B cell (primary cell): Measurements from ENCODE around the gene SLC25A2. TPM values are rescaled to one million over a fixed set of nuclear protein-coding genes. Genes with fewer than 3 reads are reported as not detected.

Source experiments
- ATAC-seq: fragments of 200-7000 bp; cut with Tn5 transposase; one replicate; pipeline ENCODE4 v1.10.0; 2021; ENCODE audit warnings: low read depth, mild to moderate bottlenecking, moderate number of reproducible peaks, moderate library complexity
- CTCF ChIA-PET: fragments of 350-600 bp; sonication (Branson Sonifier 250); formaldehyde crosslinking; loops from one replicate; lab custom pipeline; 2021; ENCODE audit warnings: antibody characterized with exemption, inconsistent platforms; lab: Charles Lee
- POLR2A ChIA-PET: fragments of 350-600 bp; sonication (Branson Sonifier 250); formaldehyde crosslinking; loops from one replicate; lab custom pipeline; 2021; ENCODE audit warnings: antibody characterized with exemption; lab: Charles Lee
- DNase-seq: peaks from one replicate; pipeline ENCODE4 v3.0.0; 2013
- H2AFZ ChIP-seq: 2 replicates; pipeline ENCODE4 v1.6.1; 2012; ENCODE audit warnings: mild to moderate bottlenecking, low read depth, low read length; ENCODE audit not compliant: insufficient read depth, poor library complexity, severe bottlenecking
- H3K27ac ChIP-seq, 2 donors: 1 replicate in 1 of 2; 2 replicates in 1 of 2; pipeline ENCODE4 v1.5.1; 2012 to 2013; ENCODE audit warnings: low read length in 2 of 2, mild to moderate bottlenecking in 2 of 2, moderate library complexity in 1 of 2
- H3K27me3 ChIP-seq, 4 experiments: fragments of 200-600 bp in 1 of 4; sonication (generic) in 1 of 4; replicated peaks in 1 of 4; 1 replicate in 2 of 4; 2 replicates in 2 of 4; pipeline versions ENCODE4 v1.6.1 to v1.7.0; 2013 to 2016; ENCODE audit warnings: low read length in 3 of 4, mild to moderate bottlenecking in 2 of 4, mixed read lengths in 1 of 4, moderate library complexity in 1 of 4; ENCODE audit not compliant: insufficient read depth in 4 of 4, control insufficient read depth in 3 of 4; ENCODE audit errors: control extremely low read depth in 1 of 4
- H3K36me3 ChIP-seq, 2 experiments: replicated peaks in 1 of 2; 1 replicate in 1 of 2; 2 replicates in 1 of 2; pipeline versions ENCODE4 v1.6.1 to v1.7.1; 2013; ENCODE audit warnings: low read length in 1 of 2; ENCODE audit not compliant: insufficient read depth in 2 of 2, control insufficient read depth in 1 of 2; ENCODE audit errors: control extremely low read depth in 1 of 2, extremely low read depth in 1 of 2
- H3K4me1 ChIP-seq, 2 donors: fragments of 200-600 bp in 1 of 2; sonication (generic) in 1 of 2; 1 replicate in 1 of 2; 2 replicates in 1 of 2; pipeline versions ENCODE4 v1.5.1 to v1.6.1; 2013 to 2017; ENCODE audit warnings: low read length in 2 of 2; ENCODE audit not compliant: control insufficient read depth in 2 of 2, insufficient read depth in 2 of 2
- H3K4me2 ChIP-seq: replicated peaks from 2 replicates; pipeline ENCODE3; 2012; ENCODE audit warnings: mild to moderate bottlenecking, low read depth, low read length; ENCODE audit not compliant: poor library complexity, severe bottlenecking
- H3K4me3 ChIP-seq, 5 experiments: fragments of 200-600 bp in 1 of 5; sonication (generic) in 1 of 5; 1 replicate in 3 of 5; 2 replicates in 2 of 5; pipeline versions ENCODE4 v1.5.1 to v1.7.0; 2011 to 2016; ENCODE audit warnings: low read length in 4 of 5, mild to moderate bottlenecking in 4 of 5, low read depth in 2 of 5, control low read depth in 1 of 5, moderate library complexity in 1 of 5; ENCODE audit not compliant: insufficient read depth in 1 of 5; ENCODE audit errors: control extremely low read depth in 1 of 5, extremely low read depth in 1 of 5
- H3K79me2 ChIP-seq: fragments of 200-600 bp; sonication (generic); one replicate; pipeline ENCODE4 v1.6.0; 2016; ENCODE audit warnings: low read length; ENCODE audit not compliant: control insufficient read depth, insufficient read depth
- H3K9ac ChIP-seq: fragments of 200-600 bp; sonication (generic); 2 replicates; pipeline ENCODE4 v1.6.1; 2017; ENCODE audit warnings: mild to moderate bottlenecking, low read length, moderate library complexity
- H3K9me3 ChIP-seq, 3 donors: one replicate each; pipeline versions ENCODE4 v1.6.1 to v1.7.1; 2013; ENCODE audit warnings: low read length in 2 of 3; ENCODE audit not compliant: control insufficient read depth in 2 of 3, insufficient read depth in 1 of 3; ENCODE audit errors: control extremely low read depth in 1 of 3
- H4K20me1 ChIP-seq: 2 replicates; pipeline ENCODE4 v1.6.0; 2012; ENCODE audit warnings: mild to moderate bottlenecking, low read length; ENCODE audit not compliant: insufficient read depth, control insufficient read depth, poor library complexity, severe bottlenecking
- H3K27ac Mint-ChIP-seq: one replicate; pipeline ENCODE4 v1.8.0; 2021; ENCODE audit warnings: mixed read lengths
- H3K27me3 Mint-ChIP-seq: one replicate; pipeline ENCODE4 v1.8.0; 2021; ENCODE audit warnings: mixed read lengths
- H3K4me1 Mint-ChIP-seq: one replicate; pipeline ENCODE4 v1.8.0; 2021; ENCODE audit warnings: mixed read lengths
- H3K4me3 Mint-ChIP-seq: one replicate; pipeline ENCODE4 v1.8.0; 2021; ENCODE audit warnings: mixed read lengths
- H3K9me3 Mint-ChIP-seq: one replicate; pipeline ENCODE4 v1.8.0; 2022; ENCODE audit warnings: mixed read lengths; ENCODE audit not compliant: insufficient read depth
- CTCF ChIP-seq: fragments of 200-600 bp; IDR thresholded peaks from one replicate; pipeline ENCODE4 v1.8.0; 2022; ENCODE audit warnings: antibody characterized with exemption, mild to moderate bottlenecking
- EZH2 ChIP-seq: IDR thresholded peaks from 2 replicates; pipeline ENCODE4 v1.6.1; 2012; ENCODE audit warnings: borderline replicate concordance, low read depth, mild to moderate bottlenecking, moderate library complexity, low read length; ENCODE audit not compliant: insufficient read depth, poor library complexity, severe bottlenecking
- WGBS: methylation state at CpG from one replicate; pipeline ENCODE4 v1.1.5; 2013; ENCODE audit warnings: missing lambda C conversion rate; ENCODE audit not compliant: insufficient coverage; 5-methylcytosine and 5-hydroxymethylcytosine counted together
- intact Hi-C: fragments of 100-400 bp; cut with micrococcal nuclease; formaldehyde crosslinking; loops from one replicate; pipeline ENCODE4 v1.10.0; 2022
- polyA plus RNA-seq: library from polyadenylated mRNA; depleted of rRNA; stranded (reverse); fragments of >200 nt; gene quantifications from 2 replicates; pipeline ENCODE4 v1.2.3, GENCODE V29; 2012
- total RNA-seq, 2 donors: library from RNA; stranded (reverse); fragments of 120-200 nt in 1 of 2; gene quantifications; 1 replicate in 1 of 2; 2 replicates in 1 of 2; pipeline versions ENCODE4 v1.2.3 to v1.2.4, GENCODE V29; 2013 to 2022

The SLC25A2 gene
- total and polyA plus RNA-seq, 2 donors (not counting 1 experiment from before 2014, with no cell fraction given): 0.12 to 3.6 TPM

GRCh38 chr5:141260458-141261237 is 43.2 kb downstream of the SLC25A2 start:
- Mint-ChIP-seq H3K9me3 (peaks cover 32% of the 10 kb centered on the region), H3K27ac (no peak overlapping the region), H3K4me3 (no peak overlapping the region), H3K4me1 (no peaks in the 10 kb centered on the region), H3K27me3 (no peaks in the 10 kb centered on the region)
- ChIA-PET POLR2A (no interaction called here), CTCF (interaction anchor here (0.6 kb wide), 1 partner anchor 60 kb away, joined by 3 read pairs; the partner anchor contains the start of gene TAF7)
- WGBS: no CpG with 5 or more reads among the region's 5 CpGs
- Histone ChIP-seq H3K36me3 (no peaks in the 10 kb centered on the region), H3K4me2 (no peak overlapping the region), H3K27ac (no peak overlapping the region), H4K20me1 (no peaks in the 10 kb centered on the region), H3K79me2 (no peaks in the 10 kb centered on the region), H2AFZ (no peak overlapping the region), H3K9ac (no peak overlapping the region), H3K9me3 (peaks cover 20 to 89% (median 47%) of the 10 kb centered on the region in 3 donors), H3K27me3 (no peaks in the 10 kb centered on the region), H3K4me3 (no peak overlapping the region), H3K4me1 (no peaks in the 10 kb centered on the region)
- ATAC-seq: no peak
- TF ChIP-seq CTCF (no peak), EZH2 (no peak)
- DNase-seq: no peak
- intact Hi-C loops: no loop called here

GRCh38 chr5:141258948-141259347 is 44.9 kb downstream of the SLC25A2 start:
- peaks cover 35% of the 10 kb centered on the region for H3K9me3 Mint-ChIP-seq
- ATAC-seq: no peak
- no peaks in the 10 kb centered on the region for H3K4me1 ChIP-seq

More at GRCh38 chr5:141258948-141259347, 44.9 kb downstream of the SLC25A2 start:
- Histone ChIP-seq H3K9me3 (peaks cover 26 to 90% (median 40%) of the 10 kb centered on the region in 3 donors), H3K4me3 (no peak overlapping the region), H3K9ac (no peak overlapping the region), H2AFZ (no peak overlapping the region), H3K36me3 (no peaks in the 10 kb centered on the region), H3K4me2 (no peak overlapping the region), H3K79me2 (no peaks in the 10 kb centered on the region), H3K27ac (no peak overlapping the region), H3K27me3 (no peaks in the 10 kb centered on the region), H4K20me1 (no peaks in the 10 kb centered on the region)
- no peak for DNase-seq
- Mint-ChIP-seq H3K27me3 (no peaks in the 10 kb centered on the region), H3K27ac (no peak overlapping the region), H3K4me3 (no peak overlapping the region), H3K4me1 (no peaks in the 10 kb centered on the region)
- TF ChIP-seq EZH2: no peak
- CTCF ChIA-PET: no interaction called here
- POLR2A ChIA-PET: no interaction called here
- intact Hi-C loops: no loop called here
